Kidney epithelial cell (primary cell): ENCODE measurements around the gene ITGB1BP1. TPM values are rescaled to one million over a fixed set of nuclear protein-coding genes. Genes with fewer than 3 reads are reported as not detected.
"Not testable (repeated sequence)": the region's sequence is repeated elsewhere in the genome, so short reads cannot be mapped to it uniquely, and the experiment has no call there.

ENCODE experiments used
- DNase-seq: peaks from one replicate; pipeline ENCODE4 v3.0.0-alpha.2; 2010; ENCODE audit warnings: low read depth
- H3K27me3 ChIP-seq: 2 replicates; pipeline ENCODE4 v1.6.0; 2011; ENCODE audit warnings: low read length; ENCODE audit not compliant: control insufficient read depth, insufficient read depth
- H3K36me3 ChIP-seq: 2 replicates; pipeline ENCODE4 v1.5.1; 2011; ENCODE audit warnings: low read length; ENCODE audit not compliant: control insufficient read depth, insufficient read depth
- H3K4me3 ChIP-seq: 2 replicates; pipeline ENCODE4 v1.5.1; 2011; ENCODE audit warnings: low read depth, mild to moderate bottlenecking, control low read depth, low read length
- total RNA-seq: library from RNA; depleted of rRNA; stranded (reverse); fragments of >200 nt; gene quantifications from 2 replicates; pipeline ENCODE4 v1.2.3, GENCODE V29; 2015
- TF ChIP-seq, protein P1 (sequence below): IDR thresholded peaks from 2 replicates; pipeline ENCODE4 v1.5.1; 2011; ENCODE audit warnings: mild to moderate bottlenecking, moderate library complexity, low read length, control low read depth, inconsistent platforms; ENCODE audit not compliant: insufficient read depth, poor library complexity, severe bottlenecking

ITGB1BP1 gene
- total RNA-seq, 1 donor from 2014 or later = 41.4 TPM

- Histone ChIP-seq H3K4me3 (no peak overlapping the region), H3K27me3 (no peaks in the 10 kb centered on the region), H3K36me3 (peaks cover 5% of the 10 kb centered on the region)
- DNase-seq = no peak
- TF ChIP-seq, protein P1, sequence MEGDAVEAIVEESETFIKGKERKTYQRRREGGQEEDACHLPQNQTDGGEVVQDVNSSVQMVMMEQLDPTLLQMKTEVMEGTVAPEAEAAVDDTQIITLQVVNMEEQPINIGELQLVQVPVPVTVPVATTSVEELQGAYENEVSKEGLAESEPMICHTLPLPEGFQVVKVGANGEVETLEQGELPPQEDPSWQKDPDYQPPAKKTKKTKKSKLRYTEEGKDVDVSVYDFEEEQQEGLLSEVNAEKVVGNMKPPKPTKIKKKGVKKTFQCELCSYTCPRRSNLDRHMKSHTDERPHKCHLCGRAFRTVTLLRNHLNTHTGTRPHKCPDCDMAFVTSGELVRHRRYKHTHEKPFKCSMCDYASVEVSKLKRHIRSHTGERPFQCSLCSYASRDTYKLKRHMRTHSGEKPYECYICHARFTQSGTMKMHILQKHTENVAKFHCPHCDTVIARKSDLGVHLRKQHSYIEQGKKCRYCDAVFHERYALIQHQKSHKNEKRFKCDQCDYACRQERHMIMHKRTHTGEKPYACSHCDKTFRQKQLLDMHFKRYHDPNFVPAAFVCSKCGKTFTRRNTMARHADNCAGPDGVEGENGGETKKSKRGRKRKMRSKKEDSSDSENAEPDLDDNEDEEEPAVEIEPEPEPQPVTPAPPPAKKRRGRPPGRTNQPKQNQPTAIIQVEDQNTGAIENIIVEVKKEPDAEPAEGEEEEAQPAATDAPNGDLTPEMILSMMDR = no peak
These were observed 21.5 kb downstream of the ITGB1BP1 start for GRCh38 chr2:9401646-9402371.

GRCh38 chr2:9401059-9401547 lies 22.2 kb downstream of the ITGB1BP1 start:
- no peak overlapping the region for H3K4me3 ChIP-seq
- no peaks in the 10 kb centered on the region for H3K27me3 ChIP-seq
- DNase-seq = no peak
- TF ChIP-seq, protein P1 = no peak
- H3K36me3 ChIP-seq = peaks cover 5% of the 10 kb centered on the region

GRCh38 chr2:9400268-9401058 lies 22.9 kb downstream of the ITGB1BP1 start:
- Histone ChIP-seq H3K27me3 (no peaks in the 10 kb centered on the region), H3K36me3 (peaks cover 3% of the 10 kb centered on the region), H3K4me3 (no peak overlapping the region)
- no peak for DNase-seq
- TF ChIP-seq, protein P1 = no peak

GRCh38 chr2:9398881-9399780 lies 24.2 kb downstream of the ITGB1BP1 start:
- DNase-seq = no peak
- peaks cover 5% of the 10 kb centered on the region for H3K36me3 ChIP-seq
- TF ChIP-seq, protein P1 = no peak
- no peaks in the 10 kb centered on the region for H3K27me3 ChIP-seq
- no peak overlapping the region for H3K4me3 ChIP-seq

- not testable (repeated sequence) for H3K36me3 ChIP-seq, H3K4me3 ChIP-seq, DNase-seq, H3K27me3 ChIP-seq
These were observed 25.1 kb downstream of the ITGB1BP1 start for GRCh38 chr2:9398251-9398650.
